Fibroblast of skin of left biceps (primary cell): Measurements from ENCODE around the gene ZFPL1.

Source experiments
- DNase-seq, 2 experiments: peaks; one replicate each; pipeline ENCODE4 v3.0.0-alpha.2; 2013; ENCODE audit warnings: low read depth in 2 of 2

Gene ZFPL1

GRCh38 chr11:65059959-65060824 is 23.8 kb upstream of the ZFPL1 start:
- DNase-seq: no peak

GRCh38 chr11:65060913-65061408 is 23.1 kb upstream of the ZFPL1 start:
- no peak for DNase-seq

- DNase-seq: no peak
These were observed 20.5 kb upstream of the ZFPL1 start for GRCh38 chr11:65063532-65063931.

- DNase-seq: no peak
These were observed 19.2 kb upstream of the ZFPL1 start for GRCh38 chr11:65064847-65065240.

GRCh38 chr11:65065851-65066250 is 18.2 kb upstream of the ZFPL1 start:
- no peak for DNase-seq

- DNase-seq: no peak
These were observed 17.7 kb upstream of the ZFPL1 start for GRCh38 chr11:65066315-65066714.

- DNase-seq: no peak
These were observed 17.2 kb upstream of the ZFPL1 start for GRCh38 chr11:65066805-65067291.

GRCh38 chr11:65067446-65067845 is 16.6 kb upstream of the ZFPL1 start:
- no peak for DNase-seq

- no peak for DNase-seq
These were observed 14.8 kb upstream of the ZFPL1 start for GRCh38 chr11:65069217-65069616.

- DNase-seq: no peak
These were observed 12.0 kb upstream of the ZFPL1 start for GRCh38 chr11:65071907-65072630.

- no peak for DNase-seq
These were observed 11.4 kb upstream of the ZFPL1 start for GRCh38 chr11:65072631-65072966.

GRCh38 chr11:65077451-65077850 is 6.6 kb upstream of the ZFPL1 start:
- DNase-seq: no peak

- no peak for DNase-seq
These were observed 5.9 kb upstream of the ZFPL1 start for GRCh38 chr11:65078151-65078550.

- DNase-seq: no peak
These were observed 5.2 kb upstream of the ZFPL1 start for GRCh38 chr11:65078786-65079342.

- no peak for DNase-seq
These were observed 738 bp upstream of the ZFPL1 start for GRCh38 chr11:65083134-65083833.

- no peak for DNase-seq
These were observed 765 bp downstream of the ZFPL1 start for GRCh38 chr11:65084598-65085375.

- DNase-seq: no peak
These were observed 1.4 kb downstream of the ZFPL1 start for GRCh38 chr11:65085446-65085845.

GRCh38 chr11:65086809-65087208 is 2.8 kb downstream of the ZFPL1 start:
- no peak for DNase-seq

GRCh38 chr11:65087216-65087615 is 3.2 kb downstream of the ZFPL1 start:
- DNase-seq: no peak

- no peak for DNase-seq
These were observed 3.8 kb downstream of the ZFPL1 start for GRCh38 chr11:65087827-65088226.

GRCh38 chr11:65089621-65090020 is 5.6 kb downstream of the ZFPL1 start:
- DNase-seq: no peak
